ENCODE measurements around the gene SULT1A1. TPM values are rescaled to one million over a fixed set of nuclear protein-coding genes. Genes with fewer than 3 reads are reported as not detected.
"Not testable (repeated sequence)": the region's sequence is repeated elsewhere in the genome, so short reads cannot be mapped to it uniquely, and the experiment has no call there.

SULT1A1 gene
- total RNA-seq, 2 experiments from 2014 or later: 13.8 to 14.4 TPM

DNA sequence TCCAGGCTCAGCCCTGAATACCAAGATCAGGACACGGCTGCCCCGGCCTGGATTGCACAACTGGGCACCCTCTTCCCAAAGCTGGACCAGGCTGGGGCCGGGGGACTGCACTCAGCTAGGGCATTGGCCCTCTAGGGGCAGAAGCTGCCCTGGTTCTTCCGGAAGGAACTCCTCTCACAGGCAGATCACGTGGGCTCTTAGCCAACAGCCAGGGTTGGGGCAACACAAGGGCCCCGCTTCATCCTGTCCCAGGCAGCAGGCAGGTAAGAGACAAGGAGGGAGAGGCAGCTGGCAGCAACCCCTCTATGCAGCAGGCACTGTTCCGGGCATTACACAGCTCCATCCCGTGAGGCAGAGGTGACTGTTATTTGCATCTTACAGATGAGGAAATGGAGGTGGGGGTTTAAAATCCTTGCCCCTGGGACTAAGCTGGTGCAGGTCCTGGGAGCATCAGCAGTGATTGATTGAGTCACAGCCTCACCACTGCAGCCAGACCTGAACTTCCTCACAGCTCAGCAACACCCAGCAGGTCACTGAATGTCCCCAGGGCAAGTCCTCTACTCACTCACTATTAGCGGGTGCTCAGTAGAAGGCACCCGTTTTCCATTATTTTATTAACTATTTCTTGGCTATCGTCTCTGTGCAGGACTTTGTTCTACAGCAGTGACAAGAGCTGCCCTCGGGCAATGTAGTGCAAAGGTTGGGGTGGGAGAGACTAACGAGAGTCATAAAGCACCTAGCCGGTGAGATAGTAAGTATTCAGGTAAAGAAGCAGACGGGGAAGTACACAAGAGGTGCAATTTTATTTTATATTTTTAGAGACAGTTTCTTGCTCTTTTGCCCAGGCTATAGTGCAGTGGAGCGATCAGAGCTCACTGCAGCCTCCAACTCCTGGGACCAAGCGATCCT is 10.2 kb downstream of the SULT1A1 start:
- H3K4me3 ChIP-seq (ENCODE audit: low read length); H3K36me3 Mint-ChIP-seq (ENCODE audit: low read depth); H3K9me3 ChIP-seq (ENCODE audit: control insufficient read depth in 1 of 2, insufficient read depth in 1 of 2, low read length in 2 of 2); CTCF ChIA-PET; H3K27me3 Mint-ChIP-seq; H3K4me1 Mint-ChIP-seq (ENCODE audit: low read depth); H3K4me3 Mint-ChIP-seq; DNase-seq; H3K4me1 ChIP-seq (ENCODE audit: insufficient read depth, low read length); H3K9me3 Mint-ChIP-seq; H3K27ac ChIP-seq (ENCODE audit: low read depth in 1 of 2, low read length in 2 of 2); H3K27ac Mint-ChIP-seq; H3K36me3 ChIP-seq (ENCODE audit: insufficient read depth, low read length); intact Hi-C loops (cut with DNase I, micrococcal nuclease); POLR2A ChIA-PET; H3K27me3 ChIP-seq (ENCODE audit: control insufficient read depth in 1 of 2, insufficient read depth in 2 of 2, low read length in 2 of 2): not testable (repeated sequence)
- peak; percentile 96 for ATAC-seq (ENCODE audit: poor library complexity)

DNA sequence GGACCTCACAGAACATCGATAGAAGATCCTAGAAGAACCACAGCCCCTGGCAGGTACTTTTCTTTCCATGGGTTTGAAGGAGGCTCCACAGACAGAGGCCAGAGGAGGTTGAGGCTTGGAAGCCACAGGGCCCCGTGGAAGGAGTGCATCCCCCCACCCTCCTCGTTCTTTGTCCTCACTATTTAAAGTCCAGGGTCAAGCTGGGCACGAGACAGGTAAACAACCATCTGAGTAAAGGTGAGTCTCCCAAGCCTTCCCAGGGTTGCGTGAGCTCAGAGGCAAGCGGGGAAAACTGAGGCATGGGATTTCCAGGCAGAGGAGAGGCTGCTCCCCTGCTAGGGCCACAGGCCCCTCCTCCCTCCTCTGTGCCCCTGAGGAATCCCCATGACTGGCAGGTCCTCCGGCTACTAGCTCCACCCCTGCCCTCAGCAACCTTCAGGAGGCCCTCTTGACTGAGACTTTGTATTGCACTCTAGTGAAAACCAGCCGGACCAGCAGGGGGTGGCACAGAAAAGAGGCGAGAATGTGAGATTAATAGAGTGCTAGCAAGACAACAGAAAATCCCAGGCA is 12.1 kb downstream of the SULT1A1 start:
- no peaks in the 10 kb centered on the region for H3K36me3 ChIP-seq (ENCODE audit: insufficient read depth, low read length)
- H3K4me3 Mint-ChIP-seq: no peak overlapping the region
- no peak overlapping the region for H3K27ac Mint-ChIP-seq
- no peaks in the 10 kb centered on the region for H3K9me3 Mint-ChIP-seq
- no peaks in the 10 kb centered on the region for H3K9me3 ChIP-seq (ENCODE audit: control insufficient read depth in 1 of 2, insufficient read depth in 1 of 2, low read length in 2 of 2)
- peaks cover under 1% of the 10 kb centered on the region for H3K36me3 Mint-ChIP-seq (ENCODE audit: low read depth)
- no peak overlapping the region for H3K4me3 ChIP-seq (ENCODE audit: low read length)
- ChIA-PET CTCF (interaction anchor here (0.6 kb wide), 1 partner anchor 26 kb away, joined by 3 read pairs; no protein-coding TSS in a partner anchor), POLR2A (no interaction called here)
- H3K4me1 Mint-ChIP-seq (ENCODE audit: low read depth): peaks cover 8% of the 10 kb centered on the region
- ATAC-seq (ENCODE audit: poor library complexity): no peak
- no peaks in the 10 kb centered on the region for H3K27me3 Mint-ChIP-seq
- H3K27ac ChIP-seq (ENCODE audit: low read depth in 1 of 2, low read length in 2 of 2): no peak overlapping the region
- no peak for DNase-seq
- intact Hi-C loops (cut with DNase I, micrococcal nuclease): no loop called here
- no peaks in the 10 kb centered on the region for H3K27me3 ChIP-seq (ENCODE audit: control insufficient read depth in 1 of 2, insufficient read depth in 2 of 2, low read length in 2 of 2)
- peaks cover 3% of the 10 kb centered on the region for H3K4me1 ChIP-seq (ENCODE audit: insufficient read depth, low read length)
- TF ChIP-seq, protein P1, sequence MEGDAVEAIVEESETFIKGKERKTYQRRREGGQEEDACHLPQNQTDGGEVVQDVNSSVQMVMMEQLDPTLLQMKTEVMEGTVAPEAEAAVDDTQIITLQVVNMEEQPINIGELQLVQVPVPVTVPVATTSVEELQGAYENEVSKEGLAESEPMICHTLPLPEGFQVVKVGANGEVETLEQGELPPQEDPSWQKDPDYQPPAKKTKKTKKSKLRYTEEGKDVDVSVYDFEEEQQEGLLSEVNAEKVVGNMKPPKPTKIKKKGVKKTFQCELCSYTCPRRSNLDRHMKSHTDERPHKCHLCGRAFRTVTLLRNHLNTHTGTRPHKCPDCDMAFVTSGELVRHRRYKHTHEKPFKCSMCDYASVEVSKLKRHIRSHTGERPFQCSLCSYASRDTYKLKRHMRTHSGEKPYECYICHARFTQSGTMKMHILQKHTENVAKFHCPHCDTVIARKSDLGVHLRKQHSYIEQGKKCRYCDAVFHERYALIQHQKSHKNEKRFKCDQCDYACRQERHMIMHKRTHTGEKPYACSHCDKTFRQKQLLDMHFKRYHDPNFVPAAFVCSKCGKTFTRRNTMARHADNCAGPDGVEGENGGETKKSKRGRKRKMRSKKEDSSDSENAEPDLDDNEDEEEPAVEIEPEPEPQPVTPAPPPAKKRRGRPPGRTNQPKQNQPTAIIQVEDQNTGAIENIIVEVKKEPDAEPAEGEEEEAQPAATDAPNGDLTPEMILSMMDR (IDR thresholded peaks at IDR 0.05): no peak

DNA sequence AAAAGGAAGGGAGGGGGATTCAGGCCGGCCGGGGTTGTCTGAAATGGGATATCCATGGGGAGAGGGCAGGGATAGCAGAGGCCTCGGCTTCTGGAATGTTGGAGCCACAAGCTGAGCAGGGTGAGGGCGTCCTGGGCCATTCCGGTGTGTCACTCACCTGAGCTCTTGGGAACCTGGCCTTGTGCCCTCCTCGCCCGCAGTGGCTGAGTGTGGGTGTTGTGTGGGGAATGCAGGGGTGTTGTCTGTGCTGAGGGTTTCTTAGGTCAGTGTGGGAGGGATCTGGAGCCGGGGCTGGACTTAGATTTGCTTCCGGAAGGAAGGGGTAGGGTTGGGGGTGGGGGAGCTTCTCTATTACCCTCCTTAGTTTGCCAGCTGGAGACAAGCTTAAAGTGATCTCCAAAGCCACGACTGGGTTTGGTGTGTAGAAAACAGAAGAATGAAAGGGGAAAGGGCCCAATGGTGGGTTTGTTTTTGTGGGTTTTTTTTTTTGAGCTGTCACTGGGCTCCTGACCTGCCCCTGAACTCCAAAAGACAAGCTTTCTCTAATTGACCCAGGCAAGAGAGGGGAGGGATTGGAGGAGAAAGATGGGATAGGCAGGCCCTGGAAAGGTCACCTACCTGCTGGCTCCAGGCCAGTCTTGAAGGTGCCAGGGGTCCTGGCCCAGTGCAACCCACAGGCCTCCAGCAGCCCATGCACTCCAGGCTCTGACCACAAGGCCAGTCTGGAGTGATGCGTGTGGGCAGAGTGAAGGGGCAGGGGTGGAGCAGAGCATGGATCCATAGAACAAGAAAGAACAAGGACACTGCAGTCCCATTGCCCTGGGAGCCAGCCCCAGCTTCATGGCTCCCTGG is 12.8 kb downstream of the SULT1A1 start, which contains the start of gene SULT1A2:
Gene SULT1A2, minus strand, starts transcription at position 211 of the 852 bp plus-strand sequence. CDS start 1,120 bp downstream, outside the sequence.
- H3K9me3 Mint-ChIP-seq: no peaks in the 10 kb centered on the region
- H3K4me1 ChIP-seq (ENCODE audit: insufficient read depth, low read length): peaks cover 3% of the 10 kb centered on the region
- H3K4me3 Mint-ChIP-seq: no peak within 1 kb of the TSS
- DNase-seq (no peak), ATAC-seq (ENCODE audit: poor library complexity) (no peak)
- H3K27ac Mint-ChIP-seq: no peak within 1 kb of the TSS
- H3K27me3 ChIP-seq (ENCODE audit: control insufficient read depth in 1 of 2, insufficient read depth in 2 of 2, low read length in 2 of 2): no peaks in the 10 kb centered on the region
- no peaks in the 10 kb centered on the region for H3K27me3 Mint-ChIP-seq
- intact Hi-C loops (cut with DNase I, micrococcal nuclease): no loop called here
- TF ChIP-seq, protein P1 (IDR thresholded peaks at IDR 0.05): no peak
- H3K27ac ChIP-seq (ENCODE audit: low read depth in 1 of 2, low read length in 2 of 2): no peak within 1 kb of the TSS
- no peaks in the 10 kb centered on the region for H3K36me3 ChIP-seq (ENCODE audit: insufficient read depth, low read length)
- H3K9me3 ChIP-seq (ENCODE audit: control insufficient read depth in 1 of 2, insufficient read depth in 1 of 2, low read length in 2 of 2): no peaks in the 10 kb centered on the region
- peaks cover 8% of the 10 kb centered on the region for H3K36me3 Mint-ChIP-seq (ENCODE audit: low read depth)
- peaks cover 8% of the 10 kb centered on the region for H3K4me1 Mint-ChIP-seq (ENCODE audit: low read depth)
- no peak within 1 kb of the TSS for H3K4me3 ChIP-seq (ENCODE audit: low read length)
- CTCF ChIA-PET: no interaction called here
- POLR2A ChIA-PET: interaction anchor here (0.9 kb wide), 1 partner anchor 26 kb away, joined by 3 read pairs; no protein-coding TSS in a partner anchor
